T-helper 17 cell (primary cell): ENCODE results near the gene INHBB. TPM values are rescaled to one million over a fixed set of nuclear protein-coding genes. Genes with fewer than 3 reads are reported as not detected.

Source experiments
- ATAC-seq: fragments of 150-1000 bp; cut with Tn5 transposase; 2 replicates; pipeline ENCODE4 v1.10.0; 2021; ENCODE audit warnings: mild to moderate bottlenecking, moderate library complexity
- DNase-seq, 3 donors: peaks; one replicate each; pipeline versions ENCODE4 v3.0.0 to v3.0.0-alpha.2; 2020 to 2021
- H3K9me3 ChIP-seq: one replicate; pipeline ENCODE4 v1.7.0; 2013; ENCODE audit warnings: low read length, mild to moderate bottlenecking; ENCODE audit not compliant: control insufficient read depth, poor library complexity, severe bottlenecking
- H3K27ac Mint-ChIP-seq: one replicate; pipeline ENCODE4 v1.8.0; 2022; ENCODE audit warnings: mild to moderate bottlenecking, moderate library complexity, mixed read lengths
- H3K27me3 Mint-ChIP-seq: one replicate; pipeline ENCODE4 v1.8.0; 2022; ENCODE audit warnings: mixed read lengths
- H3K36me3 Mint-ChIP-seq: one replicate; pipeline ENCODE4 v1.8.0; 2022; ENCODE audit warnings: low read depth, mixed read lengths
- H3K4me1 Mint-ChIP-seq: one replicate; pipeline ENCODE4 v1.8.0; 2022; ENCODE audit warnings: mild to moderate bottlenecking, mixed read lengths
- H3K4me3 Mint-ChIP-seq: one replicate; pipeline ENCODE4 v1.8.0; 2022; ENCODE audit warnings: mild to moderate bottlenecking, moderate library complexity, mixed read lengths
- total RNA-seq, 4 donors: library from RNA in 2 of 4; stranded (reverse) in 2 of 4; gene quantifications; one replicate each; pipeline ENCODE4 v1.2.3 and lab custom pipeline; 2022 to 2026

INHBB gene
- total RNA-seq, 2 donors from 2014 or later: not detected

GRCh38 chr2:120396861-120397811 lies 51.2 kb downstream of the INHBB start:
- H3K36me3 Mint-ChIP-seq: peaks cover 2% of the 10 kb centered on the region
- no peak overlapping the region for H3K4me3 Mint-ChIP-seq
- H3K27me3 Mint-ChIP-seq: peaks cover 29% of the 10 kb centered on the region
- ATAC-seq (no peak), DNase-seq (no peak)
- H3K9me3 ChIP-seq: no peaks in the 10 kb centered on the region
- H3K27ac Mint-ChIP-seq: no peak overlapping the region
- H3K4me1 Mint-ChIP-seq: peaks cover 3% of the 10 kb centered on the region

- H3K27ac Mint-ChIP-seq: no peak overlapping the region
- H3K36me3 Mint-ChIP-seq: peaks cover 2% of the 10 kb centered on the region
- no peak for DNase-seq
- no peak overlapping the region for H3K4me3 Mint-ChIP-seq
- no peaks in the 10 kb centered on the region for H3K9me3 ChIP-seq
- H3K27me3 Mint-ChIP-seq: peaks cover 29% of the 10 kb centered on the region
- no peak for ATAC-seq
- peaks cover 3% of the 10 kb centered on the region for H3K4me1 Mint-ChIP-seq
Observed at GRCh38 chr2:120398051-120398995, 52.4 kb downstream of the INHBB start.

DNA sequence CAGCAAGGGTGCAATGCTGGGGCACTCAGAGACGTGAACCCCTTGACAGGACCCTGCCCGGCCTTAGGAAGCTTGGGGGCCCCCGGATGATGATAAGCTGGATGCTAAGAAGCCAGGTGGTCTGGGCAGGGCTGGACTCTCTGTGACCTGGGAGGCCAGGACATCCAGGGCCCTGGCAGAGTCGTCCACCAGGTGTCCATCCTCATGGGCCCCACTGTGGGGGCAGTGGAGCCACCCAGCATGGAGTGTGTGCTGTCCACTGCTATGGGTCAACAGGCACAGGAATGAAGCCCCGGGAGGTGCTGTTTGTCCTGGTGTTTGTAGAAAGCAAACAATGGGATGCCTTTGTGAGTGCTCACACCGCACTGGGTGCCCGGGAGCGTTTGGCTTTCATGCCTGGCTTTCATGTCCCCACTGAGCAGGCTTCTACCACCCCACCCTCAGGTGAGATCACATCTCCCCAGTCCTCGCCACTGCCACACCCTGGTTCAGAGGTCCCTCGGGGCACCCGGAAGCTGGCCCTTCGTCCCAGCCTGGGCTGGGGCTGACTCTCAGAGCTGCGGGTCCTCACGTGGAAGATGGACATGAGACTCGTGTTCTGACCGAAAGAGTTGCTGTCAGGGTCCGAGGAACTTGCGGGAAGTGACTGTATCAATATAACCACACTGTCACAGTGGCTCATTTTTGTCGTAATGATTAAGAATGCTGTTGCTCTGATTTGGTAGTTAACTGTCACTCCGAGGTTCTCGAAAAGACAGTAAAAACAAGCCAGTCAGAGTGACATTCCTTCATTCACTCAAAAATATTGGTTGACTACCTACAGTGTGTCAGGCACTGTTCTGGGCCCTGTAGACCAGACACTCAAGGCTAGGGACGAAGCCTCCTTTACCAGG lies 53.3 kb downstream of the INHBB start:
- Mint-ChIP-seq H3K4me1 (peaks cover 3% of the 10 kb centered on the region), H3K36me3 (no peaks in the 10 kb centered on the region), H3K27me3 (peaks cover 29% of the 10 kb centered on the region), H3K27ac (no peak overlapping the region), H3K4me3 (no peak overlapping the region)
- ATAC-seq (no peak), DNase-seq (no peak)
- no peaks in the 10 kb centered on the region for H3K9me3 ChIP-seq

DNA sequence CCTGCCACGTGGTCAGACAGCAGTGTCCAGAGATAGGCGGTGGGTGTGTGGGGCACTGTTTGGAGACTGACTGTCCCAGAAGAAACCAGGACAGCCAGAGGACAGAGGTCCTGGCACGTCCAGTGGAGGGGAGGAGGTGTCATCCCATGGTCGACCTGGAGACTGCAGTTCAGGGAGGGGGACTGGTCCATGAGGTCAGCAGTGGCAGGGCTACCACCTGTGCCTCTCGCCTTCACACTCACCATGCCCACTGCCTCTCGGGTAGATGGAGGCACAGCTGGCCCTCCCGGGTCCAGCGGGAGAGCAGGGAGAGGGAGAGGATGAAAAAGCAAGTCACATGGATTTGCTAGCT lies 53.9 kb downstream of the INHBB start:
- H3K4me1 Mint-ChIP-seq: peaks cover 3% of the 10 kb centered on the region
- no peak overlapping the region for H3K4me3 Mint-ChIP-seq
- H3K27ac Mint-ChIP-seq: no peak overlapping the region
- ATAC-seq (no peak), DNase-seq (no peak)
- H3K36me3 Mint-ChIP-seq: no peaks in the 10 kb centered on the region
- peaks cover 30% of the 10 kb centered on the region for H3K27me3 Mint-ChIP-seq
- no peaks in the 10 kb centered on the region for H3K9me3 ChIP-seq

- no peak overlapping the region for H3K27ac Mint-ChIP-seq
- DNase-seq: no peak
- H3K9me3 ChIP-seq: no peaks in the 10 kb centered on the region
- no peaks in the 10 kb centered on the region for H3K36me3 Mint-ChIP-seq
- no peak overlapping the region for H3K4me3 Mint-ChIP-seq
- H3K4me1 Mint-ChIP-seq: peaks cover 3% of the 10 kb centered on the region
- ATAC-seq: no peak
- peaks cover 37% of the 10 kb centered on the region for H3K27me3 Mint-ChIP-seq
Observed at GRCh38 chr2:120400551-120400950, 54.6 kb downstream of the INHBB start.

Other genes starting within 250 kb of the INHBB start
- 10 to 100 TPM; 19.8 to 21.1 TPM for gene TMEM185B, start 122.7 kb upstream of the INHBB start, total RNA-seq
- gene RALB, start 93.3 kb upstream of the INHBB start, total RNA-seq: 10 to 100 TPM; 17.5 to 20.2 TPM